Activated CD4-positive, alpha-beta T cell treated with anti-CD3 and anti-CD28 coated beads, Interleukin-2, amount 10 ng/mL, durations not matched to agents 7 days and 5 days (primary cell): ENCODE measurements around the gene CYB561D1. TPM values are rescaled to one million over a fixed set of nuclear protein-coding genes. Genes with fewer than 3 reads are reported as not detected.
"Not testable (repeated sequence)": the region's sequence is repeated elsewhere in the genome, so short reads cannot be mapped to it uniquely, and the experiment has no call there.

Source experiments
- CTCF ChIA-PET: fragments of 350-600 bp; sonication (Branson Sonifier 250); formaldehyde crosslinking; loops from one replicate; lab custom pipeline; 2021; ENCODE audit warnings: antibody characterized with exemption; lab: Charles Lee
- POLR2A ChIA-PET: fragments of 350-600 bp; sonication (Branson Sonifier 250); formaldehyde crosslinking; loops from one replicate; lab custom pipeline; 2021; ENCODE audit warnings: antibody characterized with exemption; lab: Charles Lee
- DNase-seq: peaks from one replicate; pipeline ENCODE4 v3.0.0-alpha.2; 2020
- H3K27ac Mint-ChIP-seq: one replicate; pipeline ENCODE4 v1.8.0; 2021; ENCODE audit warnings: mild to moderate bottlenecking, moderate library complexity, mixed read lengths
- H3K27me3 Mint-ChIP-seq: one replicate; pipeline ENCODE4 v1.8.0; 2021; ENCODE audit warnings: mixed read lengths
- H3K36me3 Mint-ChIP-seq: one replicate; pipeline ENCODE4 v1.8.0; 2021; ENCODE audit warnings: low read depth, mixed read lengths
- H3K4me1 Mint-ChIP-seq: one replicate; pipeline ENCODE4 v1.8.0; 2021; ENCODE audit warnings: mixed read lengths
- H3K4me3 Mint-ChIP-seq: one replicate; pipeline ENCODE4 v1.8.0; 2021; ENCODE audit warnings: mild to moderate bottlenecking, moderate library complexity, mixed read lengths
- H3K9me3 Mint-ChIP-seq: one replicate; pipeline ENCODE4 v1.8.0; 2021; ENCODE audit warnings: mixed read lengths
- total RNA-seq, 2 experiments: library from RNA; stranded (reverse); gene quantifications; one replicate each; pipeline ENCODE4 v1.2.3, GENCODE V29; 2021

The CYB561D1 gene
- 10 to 100 TPM; 25.3 to 29.7 TPM for total RNA-seq

- H3K4me1 Mint-ChIP-seq, result peaks cover 56% of the 10 kb centered on the region
- no peaks in the 10 kb centered on the region for H3K27me3 Mint-ChIP-seq
- peak; percentile 91 for DNase-seq
- H3K9me3 Mint-ChIP-seq, result no peaks in the 10 kb centered on the region
- peak within 1 kb of the TSS; percentile 98 for H3K4me3 Mint-ChIP-seq
- ChIA-PET POLR2A (interaction anchor here (0.5 kb wide), 1 partner anchor 40 kb away, joined by 4 read pairs; no protein-coding TSS in a partner anchor), CTCF (interaction anchor here (0.7 to 43.6 kb wide), 9 partner anchors 10 to 623 kb away, joined by 3 to 1139 read pairs (median 4); partner anchors contain the start of genes AHCYL1, AMIGO1, ATXN7L2 and GPR61)
- peaks cover 54% of the 10 kb centered on the region for H3K36me3 Mint-ChIP-seq
- H3K27ac Mint-ChIP-seq, result peak within 1 kb of the TSS; percentile 89
Measured at GRCh38 chr1:109493805-109494539, at the start of gene CYB561D1. Gene CYB561D1, plus strand, starts transcription at chr1:109494094. Its CDS starts 46 bp downstream, at chr1:109494140.

GRCh38 chr1:109444346-109444745 is 49.5 kb upstream of the CYB561D1 start:
- no peak overlapping the region for H3K4me3 Mint-ChIP-seq
- no peaks in the 10 kb centered on the region for H3K4me1 Mint-ChIP-seq
- DNase-seq, result no peak
- H3K36me3 Mint-ChIP-seq, result no peaks in the 10 kb centered on the region
- no peaks in the 10 kb centered on the region for H3K9me3 Mint-ChIP-seq
- ChIA-PET CTCF (no interaction called here), POLR2A (no interaction called here)
- H3K27ac Mint-ChIP-seq, result no peak overlapping the region
- H3K27me3 Mint-ChIP-seq, result peaks cover 21% of the 10 kb centered on the region

- peaks cover 32% of the 10 kb centered on the region for H3K27me3 Mint-ChIP-seq
- CTCF ChIA-PET, result not testable (repeated sequence)
Measured at GRCh38 chr1:109445949-109446695, 47.8 kb upstream of the CYB561D1 start.

GRCh38 chr1:109447524-109447923 is 46.4 kb upstream of the CYB561D1 start:
- no peaks in the 10 kb centered on the region for H3K9me3 Mint-ChIP-seq
- POLR2A ChIA-PET, result no interaction called here
- CTCF ChIA-PET, result no interaction called here

More at GRCh38 chr1:109445949-109446695, 47.8 kb upstream of the CYB561D1 start:
- H3K9me3 Mint-ChIP-seq, H3K4me1 Mint-ChIP-seq, H3K27ac Mint-ChIP-seq, H3K36me3 Mint-ChIP-seq, H3K4me3 Mint-ChIP-seq, POLR2A ChIA-PET, DNase-seq: not testable (repeated sequence)

GRCh38 chr1:109454497-109455133 is 39.3 kb upstream of the CYB561D1 start:
- H3K9me3 Mint-ChIP-seq, result peaks cover 14% of the 10 kb centered on the region
- H3K27me3 Mint-ChIP-seq, result peaks cover 43% of the 10 kb centered on the region
- no peak overlapping the region for H3K4me3 Mint-ChIP-seq
- CTCF ChIA-PET, result no interaction called here
- no peak overlapping the region for H3K27ac Mint-ChIP-seq
- no peak for DNase-seq
- no peaks in the 10 kb centered on the region for H3K36me3 Mint-ChIP-seq
- H3K4me1 Mint-ChIP-seq, result no peaks in the 10 kb centered on the region
- POLR2A ChIA-PET, result no interaction called here

More at GRCh38 chr1:109447524-109447923, 46.4 kb upstream of the CYB561D1 start:
- Mint-ChIP-seq H3K4me1 (no peaks in the 10 kb centered on the region), H3K27me3 (peaks cover 34% of the 10 kb centered on the region), H3K27ac (no peak overlapping the region), H3K4me3 (no peak overlapping the region), H3K36me3 (no peaks in the 10 kb centered on the region)
- no peak for DNase-seq

GRCh38 chr1:109457819-109458218 is 36.1 kb upstream of the CYB561D1 start:
- CTCF ChIA-PET, result no interaction called here
- Mint-ChIP-seq H3K4me1 (no peaks in the 10 kb centered on the region), H3K27me3 (peaks cover 45% of the 10 kb centered on the region)

GRCh38 chr1:109466125-109466451 is 27.8 kb upstream of the CYB561D1 start:
- H3K4me1 Mint-ChIP-seq, result peaks cover 11% of the 10 kb centered on the region
- H3K27me3 Mint-ChIP-seq, result peaks cover 80% of the 10 kb centered on the region
- no peak overlapping the region for H3K27ac Mint-ChIP-seq
- ChIA-PET POLR2A (no interaction called here), CTCF (interaction anchor here (1.3 kb wide), 1 partner anchor 13 kb away, joined by 3 read pairs; no protein-coding TSS in a partner anchor)
- H3K36me3 Mint-ChIP-seq, result no peaks in the 10 kb centered on the region
- H3K4me3 Mint-ChIP-seq, result peak overlapping the region; percentile 58
- DNase-seq, result no peak
- no peaks in the 10 kb centered on the region for H3K9me3 Mint-ChIP-seq

More at GRCh38 chr1:109457819-109458218, 36.1 kb upstream of the CYB561D1 start:
- Mint-ChIP-seq H3K9me3 (peaks cover 14% of the 10 kb centered on the region), H3K27ac (no peak overlapping the region), H3K36me3 (no peaks in the 10 kb centered on the region), H3K4me3 (no peak overlapping the region)
- POLR2A ChIA-PET, result no interaction called here
- no peak for DNase-seq

GRCh38 chr1:109466452-109467300 is 27.2 kb upstream of the CYB561D1 start, which contains the start of gene SYPL2:
Gene SYPL2, plus strand, starts transcription at chr1:109466546. Its CDS starts 298 bp downstream, at chr1:109466844.
- ChIA-PET CTCF (interaction anchor here (1.3 kb wide), 1 partner anchor 14 kb away, joined by 3 read pairs; no protein-coding TSS in a partner anchor), POLR2A (no interaction called here)
- DNase-seq, result no peak
- Mint-ChIP-seq H3K4me3 (peak within 1 kb of the TSS; percentile 58), H3K4me1 (peaks cover 11% of the 10 kb centered on the region), H3K27me3 (peaks cover 79% of the 10 kb centered on the region), H3K27ac (no peak within 1 kb of the TSS), H3K9me3 (no peaks in the 10 kb centered on the region), H3K36me3 (no peaks in the 10 kb centered on the region)

GRCh38 chr1:109467301-109467777 is 26.6 kb upstream of the CYB561D1 start:
- POLR2A ChIA-PET, result no interaction called here
- DNase-seq, result no peak

GRCh38 chr1:109468061-109468460 is 25.8 kb upstream of the CYB561D1 start:
- Mint-ChIP-seq H3K4me1 (peaks cover 11% of the 10 kb centered on the region), H3K9me3 (no peaks in the 10 kb centered on the region), H3K27me3 (peaks cover 75% of the 10 kb centered on the region), H3K36me3 (no peaks in the 10 kb centered on the region), H3K4me3 (no peak overlapping the region), H3K27ac (no peak overlapping the region)
- POLR2A ChIA-PET, result no interaction called here
- no peak for DNase-seq
- CTCF ChIA-PET, result interaction anchor here (0.6 to 1.3 kb wide), 3 partner anchors 23 to 265 kb away, joined by 3 to 5 read pairs (median 3); no protein-coding TSS in a partner anchor

More at GRCh38 chr1:109467301-109467777, 26.6 kb upstream of the CYB561D1 start:
- Mint-ChIP-seq H3K4me1 (peaks cover 11% of the 10 kb centered on the region), H3K4me3 (no peak overlapping the region), H3K27me3 (peaks cover 75% of the 10 kb centered on the region), H3K9me3 (no peaks in the 10 kb centered on the region), H3K36me3 (no peaks in the 10 kb centered on the region), H3K27ac (no peak overlapping the region)
- CTCF ChIA-PET, result interaction anchor here (0.6 kb wide), 1 partner anchor 264 kb away, joined by 5 read pairs; no protein-coding TSS in a partner anchor

- H3K27ac Mint-ChIP-seq, result no peak overlapping the region
- H3K36me3 Mint-ChIP-seq, result no peaks in the 10 kb centered on the region
- H3K27me3 Mint-ChIP-seq, result peaks cover 70% of the 10 kb centered on the region
- DNase-seq, result peak; percentile 31
- CTCF ChIA-PET, result interaction anchor here (0.6 to 1.3 kb wide), 4 partner anchors 9 to 64 kb away, joined by 3 read pairs; no protein-coding TSS in a partner anchor
- H3K4me1 Mint-ChIP-seq, result peaks cover 11% of the 10 kb centered on the region
- no peak overlapping the region for H3K4me3 Mint-ChIP-seq
- no peaks in the 10 kb centered on the region for H3K9me3 Mint-ChIP-seq
- POLR2A ChIA-PET, result no interaction called here
Measured at GRCh38 chr1:109468903-109469302, 25.0 kb upstream of the CYB561D1 start.
